WTC11 (cell line): Measurements from ENCODE around the gene ZFPM1. TPM values are rescaled to one million over a fixed set of nuclear protein-coding genes. Genes with fewer than 3 reads are reported as not detected.
"Not testable (repeated sequence)": the region's sequence is repeated elsewhere in the genome, so short reads cannot be mapped to it uniquely, and the experiment has no call there.

Source experiments
- ATAC-seq: fragments of 200-7000 bp; cut with Tn5 transposase; 2 replicates; pipeline ENCODE4 v1.10.0; 2021; ENCODE audit warnings: mild to moderate bottlenecking, moderate library complexity
- CTCF ChIA-PET: fragments of 300-600 bp; sonication (Branson Sonifier 250); formaldehyde crosslinking; loops from one replicate; lab custom pipeline; 2021; ENCODE audit warnings: antibody characterized with exemption; lab: Charles Lee
- POLR2A ChIA-PET: fragments of 350-600 bp; sonication (Branson Sonifier 250); formaldehyde crosslinking; loops from one replicate; lab custom pipeline; 2021; ENCODE audit warnings: antibody characterized with exemption; lab: Charles Lee
- DNase-seq: peaks from one replicate; pipeline ENCODE4 v3.0.0; 2021; ENCODE audit warnings: low spot score
- H3K27ac Mint-ChIP-seq: 2 replicates; pipeline ENCODE4 v1.8.0; 2021; ENCODE audit warnings: mixed read lengths
- H3K27me3 Mint-ChIP-seq: 2 replicates; pipeline ENCODE4 v1.8.0; 2021; ENCODE audit warnings: low read depth, mild to moderate bottlenecking, moderate library complexity, mixed read lengths
- H3K36me3 Mint-ChIP-seq: 2 replicates; pipeline ENCODE4 v1.8.0; 2021; ENCODE audit warnings: mixed read lengths
- H3K4me1 Mint-ChIP-seq: 2 replicates; pipeline ENCODE4 v1.8.0; 2022; ENCODE audit warnings: mixed read lengths
- H3K4me3 Mint-ChIP-seq: 2 replicates; pipeline ENCODE4 v1.8.0; 2021; ENCODE audit warnings: mild to moderate bottlenecking, moderate library complexity, mixed read lengths
- H3K9me3 Mint-ChIP-seq: 2 replicates; pipeline ENCODE4 v1.8.0; 2021; ENCODE audit warnings: mixed read lengths
- ATF1 ChIP-seq: sonication (generic); formaldehyde crosslinking; IDR thresholded peaks from 2 replicates; pipeline ENCODE4 v1.8.1; 2023; ENCODE audit warnings: mild to moderate bottlenecking, moderate library complexity, missing genetic modification reagents
- ATF6 ChIP-seq: sonication (generic); formaldehyde crosslinking; IDR thresholded peaks from 2 replicates; pipeline ENCODE4 v1.8.1; 2023; ENCODE audit warnings: mild to moderate bottlenecking, missing genetic modification reagents
- E2F5 ChIP-seq: sonication (generic); formaldehyde crosslinking; IDR thresholded peaks from 2 replicates; pipeline ENCODE4 v1.8.1; 2022; ENCODE audit warnings: mild to moderate bottlenecking, moderate library complexity, missing genetic modification reagents
- ESRRA ChIP-seq: sonication (generic); formaldehyde crosslinking; IDR thresholded peaks from 2 replicates; pipeline ENCODE4 v1.8.1; 2022; ENCODE audit warnings: mild to moderate bottlenecking, missing genetic modification reagents, borderline replicate concordance
- GABPB1 ChIP-seq: sonication (generic); formaldehyde crosslinking; IDR thresholded peaks from 2 replicates; pipeline ENCODE4 v1.8.1; 2023; ENCODE audit warnings: mild to moderate bottlenecking, missing genetic modification reagents
- GRHL2 ChIP-seq: fragments of 250-450 bp; sonication (Bioruptor Pico); IDR thresholded peaks from 2 replicates; pipeline ENCODE4 v1.8.0; 2022; ENCODE audit warnings: mild to moderate bottlenecking, moderate library complexity; ENCODE audit not compliant: insufficient replicate concordance, severe bottlenecking
- HMGA2 ChIP-seq: fragments of 250-450 bp; sonication (Bioruptor Pico); IDR thresholded peaks from 2 replicates; pipeline ENCODE4 v1.4.0; 2021; ENCODE audit warnings: mild to moderate bottlenecking, moderate library complexity
- JAZF1 ChIP-seq: fragments of 250-450 bp; sonication (Bioruptor Pico); IDR thresholded peaks from 2 replicates; pipeline ENCODE4 v1.9.0; 2021; ENCODE audit warnings: moderate library complexity, mild to moderate bottlenecking, inconsistent platforms
- MYBL2 ChIP-seq: sonication (generic); formaldehyde crosslinking; IDR thresholded peaks from 2 replicates; pipeline ENCODE4 v1.8.1; 2023; ENCODE audit warnings: mild to moderate bottlenecking, moderate library complexity, missing genetic modification reagents
- NFATC4 ChIP-seq: fragments of 250-450 bp; sonication (Bioruptor Pico); IDR thresholded peaks from 2 replicates; pipeline ENCODE4 v1.9.0; 2021; ENCODE audit warnings: mild to moderate bottlenecking
- NR3C1 ChIP-seq: sonication (generic); formaldehyde crosslinking; conservative IDR thresholded peaks from 2 replicates; pipeline ENCODE4 v1.8.1; 2023; ENCODE audit warnings: low read depth, mild to moderate bottlenecking, missing genetic modification reagents
- OVOL2 ChIP-seq: fragments of 250-450 bp; sonication (Bioruptor Pico); IDR thresholded peaks from 2 replicates; pipeline ENCODE4 v1.9.0; 2021; ENCODE audit warnings: mild to moderate bottlenecking, borderline replicate concordance
- RORB ChIP-seq: fragments of 250-450 bp; sonication (Bioruptor Pico); IDR thresholded peaks from 2 replicates; pipeline ENCODE4 v1.9.0; 2021; ENCODE audit warnings: mild to moderate bottlenecking
- SMAD3 ChIP-seq: sonication (generic); formaldehyde crosslinking; IDR thresholded peaks from 2 replicates; pipeline ENCODE4 v1.8.0; 2022; ENCODE audit warnings: missing genetic modification reagents, mild to moderate bottlenecking, borderline replicate concordance
- SMAD4 ChIP-seq: sonication (generic); formaldehyde crosslinking; IDR thresholded peaks from 2 replicates; pipeline ENCODE4 v1.8.0; 2022; ENCODE audit warnings: mild to moderate bottlenecking, missing genetic modification reagents
- TP53 ChIP-seq: sonication (generic); formaldehyde crosslinking; IDR thresholded peaks from 2 replicates; pipeline ENCODE4 v1.8.1; 2023; ENCODE audit warnings: mild to moderate bottlenecking, missing genetic modification reagents
- ZBTB43 ChIP-seq: sonication (generic); formaldehyde crosslinking; IDR thresholded peaks from 2 replicates; pipeline ENCODE4 v1.8.1; 2023; ENCODE audit warnings: mild to moderate bottlenecking, missing genetic modification reagents
- ZNF138 ChIP-seq: sonication (generic); formaldehyde crosslinking; conservative IDR thresholded peaks from 2 replicates; pipeline ENCODE4 v1.8.1; 2022; ENCODE audit warnings: mild to moderate bottlenecking, moderate library complexity, missing genetic modification reagents
- ZNF263 ChIP-seq: sonication (generic); formaldehyde crosslinking; IDR thresholded peaks from 2 replicates; pipeline ENCODE4 v1.8.1; 2022; ENCODE audit warnings: low read depth, mild to moderate bottlenecking, moderate library complexity, missing genetic modification reagents
- ZNF317 ChIP-seq: sonication (generic); formaldehyde crosslinking; IDR thresholded peaks from 2 replicates; pipeline ENCODE4 v1.8.1; 2023; ENCODE audit warnings: low read depth, mild to moderate bottlenecking, moderate library complexity, missing genetic modification reagents, borderline replicate concordance
- ZNF396 ChIP-seq: fragments of 250-450 bp; sonication (Bioruptor Pico); IDR thresholded peaks from 2 replicates; pipeline ENCODE4 v1.8.0; 2021; ENCODE audit warnings: mild to moderate bottlenecking, moderate library complexity, borderline replicate concordance
- ZNF671 ChIP-seq: fragments of 250-450 bp; sonication (Bioruptor Pico); IDR thresholded peaks from 2 replicates; pipeline ENCODE4 v1.8.0; 2021; ENCODE audit warnings: mild to moderate bottlenecking
- total RNA-seq: library from RNA; stranded (reverse); gene quantifications from 3 replicates; pipeline ENCODE4 v1.2.3, GENCODE V29; 2021

Gene ZFPM1
- total RNA-seq, 1 experiment from 2014 or later = 9.3 TPM

GRCh38 chr16:88515925-88516594 is 63.0 kb downstream of the ZFPM1 start:
- TF ChIP-seq OVOL2 (CRISPR knock-in tag) (no peak), E2F5 (no peak), MYBL2 (CRISPR knock-in tag) (no peak), ZNF317 (CRISPR knock-in tag) (no peak), ZNF263 (no peak), NR3C1 (CRISPR knock-in tag) (no peak), HMGA2 (CRISPR knock-in tag) (no peak), ESRRA (CRISPR knock-in tag) (no peak), SMAD4 (CRISPR knock-in tag) (no peak), SMAD3 (CRISPR knock-in tag) (no peak), ZNF396 (CRISPR knock-in tag) (no peak), GRHL2 (CRISPR knock-in tag) (no peak), RORB (CRISPR knock-in tag) (no peak), JAZF1 (CRISPR knock-in tag) (no peak)
- Mint-ChIP-seq H3K27ac (no peak overlapping the region), H3K4me3 (no peak overlapping the region), H3K4me1 (no peaks in the 10 kb centered on the region), H3K9me3 (peaks cover 20% of the 10 kb centered on the region), H3K27me3 (peaks cover 5% of the 10 kb centered on the region; the same call in 1 of the 2 replicates), H3K36me3 (no peaks in the 10 kb centered on the region)
- ChIA-PET POLR2A (no interaction called here), CTCF (interaction anchor here (1.0 to 1.1 kb wide), 3 partner anchors 43 to 78 kb away, joined by 4 to 5 read pairs (median 4); no protein-coding TSS in a partner anchor)
- no peak for DNase-seq
- no peak for ATAC-seq

- no peak for DNase-seq
- ChIA-PET CTCF (interaction anchor here (0.6 kb wide), 1 partner anchor 116 kb away, joined by 4 read pairs; no protein-coding TSS in a partner anchor), POLR2A (no interaction called here)
- no peak overlapping the region for H3K4me3 Mint-ChIP-seq
- no peak for ATAC-seq
- H3K4me1 Mint-ChIP-seq = no peaks in the 10 kb centered on the region
- peaks cover 20% of the 10 kb centered on the region for H3K9me3 Mint-ChIP-seq
- no peak for TF ChIP-seq ZNF671 (CRISPR knock-in tag)
- TF ChIP-seq ATF6 = no peak
- no peak for TF ChIP-seq GABPB1 (CRISPR knock-in tag)
- no peak for TF ChIP-seq ZNF138
- no peak for TF ChIP-seq ZNF263
- TF ChIP-seq ATF1 = no peak
- no peak for TF ChIP-seq ZBTB43 (CRISPR knock-in tag)
- no peak for TF ChIP-seq NFATC4 (CRISPR knock-in tag)
- TF ChIP-seq TP53 (CRISPR knock-in tag) = no peak
- no peak overlapping the region for H3K27ac Mint-ChIP-seq
- H3K27me3 Mint-ChIP-seq = peaks cover 5% of the 10 kb centered on the region; the same call in 1 of the 2 replicates
- no peaks in the 10 kb centered on the region for H3K36me3 Mint-ChIP-seq
These were observed 63.6 kb downstream of the ZFPM1 start for GRCh38 chr16:88516601-88517061.

GRCh38 chr16:88517208-88517774 is 64.2 kb downstream of the ZFPM1 start:
- H3K27me3 Mint-ChIP-seq, POLR2A ChIA-PET, H3K4me1 Mint-ChIP-seq, ATAC-seq, H3K4me3 Mint-ChIP-seq, H3K36me3 Mint-ChIP-seq, H3K27ac Mint-ChIP-seq, DNase-seq: not testable (repeated sequence)
- CTCF ChIA-PET = interaction anchor here (0.6 kb wide), 1 partner anchor 115 kb away, joined by 4 read pairs; no protein-coding TSS in a partner anchor
- peaks cover 20% of the 10 kb centered on the region for H3K9me3 Mint-ChIP-seq

GRCh38 chr16:88518411-88519111 is 65.5 kb downstream of the ZFPM1 start:
- CTCF ChIA-PET, DNase-seq, H3K4me3 Mint-ChIP-seq, ATAC-seq, H3K27ac Mint-ChIP-seq, H3K36me3 Mint-ChIP-seq, H3K4me1 Mint-ChIP-seq, H3K27me3 Mint-ChIP-seq: not testable (repeated sequence)
- POLR2A ChIA-PET = interaction anchor here (0.6 kb wide), 2 partner anchors 25 to 1219 kb away, joined by 3 read pairs; no protein-coding TSS in a partner anchor
- peaks cover 20% of the 10 kb centered on the region for H3K9me3 Mint-ChIP-seq
